Left hindlimb (tissue), 1 donor: ENCODE measurements around the gene EXOSC5.
"Not testable (repeated sequence)": the region's sequence is repeated elsewhere in the genome, so short reads cannot be mapped to it uniquely, and the experiment has no call there.

ENCODE experiments used
- DNase-seq: peaks from one replicate; pipeline ENCODE4 v3.0.0-alpha.2; 2018

The EXOSC5 gene

GRCh38 chr19:41403181-41403970, 6.2 kb upstream of the EXOSC5 start:
- DNase-seq, result no peak

GRCh38 chr19:41402010-41402409, 4.9 kb upstream of the EXOSC5 start:
- DNase-seq, result no peak

GRCh38 chr19:41401483-41401882, 4.3 kb upstream of the EXOSC5 start:
- no peak for DNase-seq

- DNase-seq, result no peak
These were observed 2.4 kb upstream of the EXOSC5 start for GRCh38 chr19:41399525-41399924.

GRCh38 chr19:41399091-41399490, 1.9 kb upstream of the EXOSC5 start:
- DNase-seq, result no peak

GRCh38 chr19:41398598-41398997, 1.4 kb upstream of the EXOSC5 start:
- no peak for DNase-seq

GRCh38 chr19:41398050-41398418, 875 bp upstream of the EXOSC5 start:
- DNase-seq, result no peak

GRCh38 chr19:41395355-41395754, 1.8 kb downstream of the EXOSC5 start:
- no peak for DNase-seq

GRCh38 chr19:41392775-41393174, 4.4 kb downstream of the EXOSC5 start:
- no peak for DNase-seq

GRCh38 chr19:41391618-41392017, 5.5 kb downstream of the EXOSC5 start:
- no peak for DNase-seq

- DNase-seq, result no peak
These were observed 10.7 kb downstream of the EXOSC5 start for GRCh38 chr19:41386442-41386841.

- no peak for DNase-seq
These were observed 12.8 kb downstream of the EXOSC5 start for GRCh38 chr19:41384351-41384750.

- not testable (repeated sequence) for DNase-seq
These were observed 15.6 kb downstream of the EXOSC5 start for GRCh38 chr19:41381536-41381935.

GRCh38 chr19:41377977-41378709, 19.0 kb downstream of the EXOSC5 start:
- DNase-seq, result no peak

- no peak for DNase-seq
These were observed 20.2 kb downstream of the EXOSC5 start for GRCh38 chr19:41376998-41377365.

GRCh38 chr19:41376241-41376997, 20.7 kb downstream of the EXOSC5 start, which contains the start of gene TMEM91:
Gene TMEM91 (plus strand): TSS chr19:41376533. CDS start chr19:41378310, 1,777 bp downstream.
- no peak for DNase-seq

- DNase-seq, result peak; percentile 90
These were observed 23.2 kb downstream of the EXOSC5 start for GRCh38 chr19:41373993-41374392.

- DNase-seq, result no peak
These were observed 24.7 kb downstream of the EXOSC5 start for GRCh38 chr19:41372501-41372900.

- DNase-seq, result no peak
These were observed 25.6 kb downstream of the EXOSC5 start for GRCh38 chr19:41371541-41371940.

GRCh38 chr19:41371119-41371518, 26.0 kb downstream of the EXOSC5 start:
- not testable (repeated sequence) for DNase-seq

GRCh38 chr19:41369769-41370168, 27.4 kb downstream of the EXOSC5 start:
- DNase-seq, result no peak

GRCh38 chr19:41367848-41368301, 29.3 kb downstream of the EXOSC5 start:
- no peak for DNase-seq

GRCh38 chr19:41366089-41366488, 31.1 kb downstream of the EXOSC5 start:
- DNase-seq, result no peak
